ENCODE data around the gene OR2Y1. TPM values are rescaled to one million over a fixed set of nuclear protein-coding genes. Genes with fewer than 3 reads are reported as not detected.

The OR2Y1 gene
- total and polyA plus RNA-seq, 2 of the 4 experiments (the other 2 are of a cell fraction): not detected

- TF ChIP-seq MAFK (IDR thresholded peaks at IDR 0.05; ENCODE audit: low read depth, low read length) (no peak), CTCF (conservative IDR thresholded peaks at IDR 0.05; ENCODE audit: low read depth, low read length) (no peak), CHD1 (IDR thresholded peaks at IDR 0.05; ENCODE audit: low read depth, low read length) (no peak), BHLHE40 (IDR thresholded peaks at IDR 0.05; ENCODE audit: low read depth, low read length) (no peak), USF2 (IDR thresholded peaks at IDR 0.05; ENCODE audit: low read depth, low read length) (no peak), SMC3 (IDR thresholded peaks at IDR 0.05; ENCODE audit: low read depth, low read length) (no peak), MAZ (IDR thresholded peaks at IDR 0.05; ENCODE audit: borderline replicate concordance, low read depth, low read length) (no peak), CEBPB (IDR thresholded peaks at IDR 0.05; ENCODE audit: low read depth, low read length) (no peak), FOS (IDR thresholded peaks at IDR 0.05; ENCODE audit: low read depth, low read length) (no peak), RFX5 (IDR thresholded peaks at IDR 0.05; ENCODE audit: low read depth, low read length) (no peak), RAD21 (IDR thresholded peaks at IDR 0.05; ENCODE audit: low read length) (no peak), NFE2L2 (IDR thresholded peaks at IDR 0.05; ENCODE audit: low read depth, low read length) (no peak), POLR2A (IDR thresholded peaks at IDR 0.05; ENCODE audit: low read depth, low read length) (no peak), RCOR1 (IDR thresholded peaks at IDR 0.05; ENCODE audit: insufficient replicate concordance, low read length) (no peak), MXI1 (IDR thresholded peaks at IDR 0.05; ENCODE audit: borderline replicate concordance, low read depth, low read length) (no peak)
- TF ChIP-seq, protein P1, sequence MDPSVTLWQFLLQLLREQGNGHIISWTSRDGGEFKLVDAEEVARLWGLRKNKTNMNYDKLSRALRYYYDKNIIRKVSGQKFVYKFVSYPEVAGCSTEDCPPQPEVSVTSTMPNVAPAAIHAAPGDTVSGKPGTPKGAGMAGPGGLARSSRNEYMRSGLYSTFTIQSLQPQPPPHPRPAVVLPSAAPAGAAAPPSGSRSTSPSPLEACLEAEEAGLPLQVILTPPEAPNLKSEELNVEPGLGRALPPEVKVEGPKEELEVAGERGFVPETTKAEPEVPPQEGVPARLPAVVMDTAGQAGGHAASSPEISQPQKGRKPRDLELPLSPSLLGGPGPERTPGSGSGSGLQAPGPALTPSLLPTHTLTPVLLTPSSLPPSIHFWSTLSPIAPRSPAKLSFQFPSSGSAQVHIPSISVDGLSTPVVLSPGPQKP (IDR thresholded peaks at IDR 0.05; ENCODE audit: borderline replicate concordance, low read depth, low read length): no peak
- Histone ChIP-seq H3K9ac (ENCODE audit: low read depth, low read length) (no peak overlapping the region), H2AFZ (replicated peaks; ENCODE audit: low read length, poor library complexity) (no peak overlapping the region), H4K20me1 (ENCODE audit: insufficient read depth, low read length) (no peaks in the 10 kb centered on the region), H3K4me2 (ENCODE audit: low read depth, low read length) (no peak overlapping the region), H3K4me3 (ENCODE audit: insufficient read depth, low read depth, low read length) (no peak overlapping the region), H2BK5ac (ENCODE audit: low read depth, low read length, poor library complexity, severe bottlenecking) (no peak overlapping the region), H2BK15ac (ENCODE audit: low read depth, low read length) (no peak overlapping the region), H3K23ac (ENCODE audit: low read depth, low read length) (no peak overlapping the region), H3K79me1 (ENCODE audit: low read depth in 1 of 2, low read length in 2 of 2) (no peaks in the 10 kb centered on the region), H2BK120ac (ENCODE audit: low read depth, low read length) (no peak overlapping the region), H2BK20ac (ENCODE audit: low read depth, low read length) (no peak overlapping the region), H3K14ac (replicated peaks; ENCODE audit: low read depth, low read length) (no peak overlapping the region), H3K9me1 (ENCODE audit: insufficient read depth, low read length) (no peaks in the 10 kb centered on the region), H4K8ac (ENCODE audit: low read depth in 2 of 2, low read length in 2 of 2) (no peak overlapping the region), H3K56ac (ENCODE audit: extremely low read depth, insufficient read depth, low read length) (no peak overlapping the region), H2AK9ac (replicated peaks; ENCODE audit: low read depth, low read length, poor library complexity) (no peak overlapping the region), H3K9me3 (ENCODE audit: control insufficient read depth, insufficient read depth, low read length) (no peaks in the 10 kb centered on the region), H3K36me3 (ENCODE audit: control insufficient read depth, insufficient read depth, low read length) (no peaks in the 10 kb centered on the region), H3K4ac (ENCODE audit: low read depth, low read length) (no peak overlapping the region), H4K5ac (ENCODE audit: low read depth, low read length) (no peak overlapping the region), H3K27ac (ENCODE audit: insufficient read depth, low read length) (no peak overlapping the region), H3K27me3 (ENCODE audit: control insufficient read depth, insufficient read depth, low read length) (no peaks in the 10 kb centered on the region), H4K91ac (ENCODE audit: insufficient read depth, low read depth, low read length) (no peak overlapping the region), H2AK5ac (ENCODE audit: low read depth, low read length) (no peak overlapping the region), H3K4me1 (ENCODE audit: control insufficient read depth, insufficient read depth, low read length) (no peaks in the 10 kb centered on the region), H3K18ac (ENCODE audit: low read depth, low read length) (no peak overlapping the region)
- CTCF ChIA-PET: no interaction called here
- no TSS peak for BruUV-seq (replicated peaks)
- in situ Hi-C loops (cut with MboI; ENCODE audit: low sequenced_read_pairs): no loop called here
- DNase-seq (no peak), ATAC-seq (ENCODE audit: low read depth) (no peak)
- POLR2A ChIA-PET (ENCODE audit: unreplicated experiment): no interaction called here
- dilution Hi-C loops (cut with HindIII; ENCODE audit: low sequenced_read_pairs, unreplicated experiment): no loop called here
- intact Hi-C loops (cut with micrococcal nuclease): no loop called here
- WGBS, 2 experiments (ENCODE audit: extremely low coverage in 2 of 2, insufficient read length in 1 of 2): no CpG with 5 or more reads among the region's 9 CpGs
Observed at GRCh38 chr5:180720486-180720885, 19.4 kb downstream of the OR2Y1 start.
